Measurements from ENCODE around the gene AGBL1.
"Not testable (repeated sequence)": the region's sequence is repeated elsewhere in the genome, so short reads cannot be mapped to it uniquely, and the experiment has no call there.

AGBL1 gene

DNA sequence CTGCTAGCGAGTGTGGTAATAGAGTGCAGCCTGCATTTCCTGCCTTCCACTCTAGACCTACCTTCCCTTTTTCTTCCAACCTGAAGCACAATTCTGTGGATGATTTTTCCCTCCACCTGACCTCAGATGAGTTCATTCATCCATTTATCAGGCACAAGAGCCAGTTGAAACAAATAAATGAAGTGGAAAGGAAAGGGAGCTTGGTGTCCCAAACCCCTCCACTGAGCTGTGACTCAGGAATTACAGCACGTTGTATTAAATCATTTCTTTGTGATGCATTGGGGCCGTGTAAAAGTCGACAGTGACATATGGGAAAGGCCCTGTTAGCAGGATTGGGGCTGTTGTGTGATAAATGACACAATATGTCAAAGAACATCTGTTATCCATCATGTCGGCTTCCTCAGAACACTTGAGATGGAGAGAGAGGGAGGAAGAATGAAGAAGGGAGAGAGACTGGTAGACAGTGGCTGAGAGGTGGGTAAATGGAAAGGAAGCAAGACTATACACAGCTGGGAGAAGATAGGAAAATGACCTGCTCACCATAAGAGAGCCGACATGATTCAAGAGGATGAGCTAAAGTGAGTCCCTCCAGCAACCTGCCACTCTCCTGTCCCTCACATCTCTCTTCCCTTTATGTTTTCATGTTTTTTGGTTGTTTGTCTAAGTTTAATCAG, 366.0 kb downstream of the AGBL1 start:
- H3K4me3 ChIP-seq (replicated peaks in 1 of 2; ENCODE audit: low read depth in 2 of 2, low read length in 2 of 2): no peak overlapping the region
- TF ChIP-seq CTCF (IDR thresholded peaks at IDR 0.05; ENCODE audit: low read depth, low read length): no peak
- DNase-seq (ENCODE audit: low read depth in 2 of 2): no peak

DNA sequence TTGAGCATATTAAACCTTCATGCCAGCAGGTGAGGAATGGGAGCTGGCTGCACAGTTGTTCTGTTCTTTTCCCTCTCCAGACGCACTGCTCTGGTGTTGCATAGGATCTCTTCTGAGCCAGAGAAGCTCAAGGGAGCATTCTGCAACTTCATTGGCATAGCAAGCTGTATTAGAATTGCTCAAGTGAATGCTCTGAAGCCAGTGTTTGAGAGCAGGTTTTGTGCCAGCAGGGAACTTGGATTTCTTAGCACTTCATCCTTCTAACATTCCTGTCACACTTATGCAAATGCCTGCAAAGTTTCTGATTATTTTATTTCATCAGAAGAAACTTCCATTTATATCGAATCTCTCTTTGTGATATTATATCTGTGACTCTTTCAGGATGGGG, 366.6 kb downstream of the AGBL1 start:
- H3K4me3 ChIP-seq (replicated peaks in 1 of 2; ENCODE audit: low read depth in 2 of 2, low read length in 2 of 2): no peak overlapping the region
- DNase-seq (ENCODE audit: low read depth in 2 of 2): no peak
- TF ChIP-seq CTCF (IDR thresholded peaks at IDR 0.05; ENCODE audit: low read depth, low read length): no peak

- H3K4me3 ChIP-seq (replicated peaks in 1 of 2; ENCODE audit: low read depth in 2 of 2, low read length in 2 of 2): not testable (repeated sequence)
These were observed 385.9 kb downstream of the AGBL1 start for GRCh38 chr15:86465470-86466039.

GRCh38 chr15:86481720-86482119, 402.0 kb downstream of the AGBL1 start:
- no peak for DNase-seq (ENCODE audit: low read depth in 2 of 2)
- H3K4me3 ChIP-seq (replicated peaks in 1 of 2; ENCODE audit: low read depth in 2 of 2, low read length in 2 of 2): no peak overlapping the region
- no peak for TF ChIP-seq CTCF (IDR thresholded peaks at IDR 0.05; ENCODE audit: low read depth, low read length)

More at GRCh38 chr15:86465470-86466039, 385.9 kb downstream of the AGBL1 start:
- DNase-seq (ENCODE audit: low read depth in 2 of 2): not testable (repeated sequence)

- TF ChIP-seq CTCF (IDR thresholded peaks at IDR 0.05; ENCODE audit: low read depth, low read length): no peak
- H3K4me3 ChIP-seq (replicated peaks in 1 of 2; ENCODE audit: low read depth in 2 of 2, low read length in 2 of 2): no peak overlapping the region
- DNase-seq (ENCODE audit: low read depth in 2 of 2): no peak
These were observed 404.3 kb downstream of the AGBL1 start for GRCh38 chr15:86483936-86484335.

DNA sequence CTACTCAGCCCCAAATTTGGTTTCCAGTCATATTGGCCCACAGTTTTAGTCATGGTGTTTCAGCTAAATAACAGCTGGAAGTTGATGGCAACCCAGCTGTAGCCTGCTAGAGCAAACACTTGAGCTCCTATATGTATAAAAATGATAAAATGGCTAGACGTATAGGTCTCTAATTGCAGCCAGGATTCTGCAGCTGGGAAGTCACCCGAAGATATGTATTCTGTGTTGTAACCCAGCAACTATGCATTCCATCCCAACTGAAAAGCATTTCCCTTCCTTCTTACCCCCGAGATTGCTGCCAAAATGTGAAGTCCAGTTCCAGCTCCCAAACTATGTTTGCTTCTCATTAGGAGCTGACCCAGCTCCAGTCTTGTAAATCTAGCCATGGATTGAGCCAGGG, 408.4 kb downstream of the AGBL1 start:
- DNase-seq (ENCODE audit: low read depth in 2 of 2): no peak
- H3K4me3 ChIP-seq (replicated peaks in 1 of 2; ENCODE audit: low read depth in 2 of 2, low read length in 2 of 2): no peak overlapping the region
- TF ChIP-seq CTCF (IDR thresholded peaks at IDR 0.05; ENCODE audit: low read depth, low read length): no peak

GRCh38 chr15:86489981-86490380, 410.3 kb downstream of the AGBL1 start:
- H3K4me3 ChIP-seq (replicated peaks in 1 of 2; ENCODE audit: low read depth in 2 of 2, low read length in 2 of 2): no peak overlapping the region
- DNase-seq (ENCODE audit: low read depth in 2 of 2): no peak
- no peak for TF ChIP-seq CTCF (IDR thresholded peaks at IDR 0.05; ENCODE audit: low read depth, low read length)
